B cell (primary cell): ENCODE data around the gene PLEKHA7. TPM values are rescaled to one million over a fixed set of nuclear protein-coding genes. Genes with fewer than 3 reads are reported as not detected.
"Not testable (repeated sequence)": the region's sequence is repeated elsewhere in the genome, so short reads cannot be mapped to it uniquely, and the experiment has no call there.

Source experiments
- ATAC-seq: fragments of 200-7000 bp; cut with Tn5 transposase; one replicate; pipeline ENCODE4 v1.10.0; 2021; ENCODE audit warnings: low read depth, mild to moderate bottlenecking, moderate number of reproducible peaks, moderate library complexity
- CTCF ChIA-PET: fragments of 350-600 bp; sonication (Branson Sonifier 250); formaldehyde crosslinking; loops from one replicate; lab custom pipeline; 2021; ENCODE audit warnings: antibody characterized with exemption, inconsistent platforms; lab: Charles Lee
- POLR2A ChIA-PET: fragments of 350-600 bp; sonication (Branson Sonifier 250); formaldehyde crosslinking; loops from one replicate; lab custom pipeline; 2021; ENCODE audit warnings: antibody characterized with exemption; lab: Charles Lee
- DNase-seq: peaks from one replicate; pipeline ENCODE4 v3.0.0; 2013
- H2AFZ ChIP-seq: 2 replicates; pipeline ENCODE4 v1.6.1; 2012; ENCODE audit warnings: mild to moderate bottlenecking, low read depth, low read length; ENCODE audit not compliant: insufficient read depth, poor library complexity, severe bottlenecking
- H3K27ac ChIP-seq, 2 donors: 1 replicate in 1 of 2; 2 replicates in 1 of 2; pipeline ENCODE4 v1.5.1; 2012 to 2013; ENCODE audit warnings: low read length in 2 of 2, mild to moderate bottlenecking in 2 of 2, moderate library complexity in 1 of 2
- H3K27me3 ChIP-seq, 4 experiments: fragments of 200-600 bp in 1 of 4; sonication (generic) in 1 of 4; replicated peaks in 1 of 4; 1 replicate in 2 of 4; 2 replicates in 2 of 4; pipeline versions ENCODE4 v1.6.1 to v1.7.0; 2013 to 2016; ENCODE audit warnings: low read length in 3 of 4, mild to moderate bottlenecking in 2 of 4, mixed read lengths in 1 of 4, moderate library complexity in 1 of 4; ENCODE audit not compliant: insufficient read depth in 4 of 4, control insufficient read depth in 3 of 4; ENCODE audit errors: control extremely low read depth in 1 of 4
- H3K36me3 ChIP-seq, 2 experiments: replicated peaks in 1 of 2; 1 replicate in 1 of 2; 2 replicates in 1 of 2; pipeline versions ENCODE4 v1.6.1 to v1.7.1; 2013; ENCODE audit warnings: low read length in 1 of 2; ENCODE audit not compliant: insufficient read depth in 2 of 2, control insufficient read depth in 1 of 2; ENCODE audit errors: control extremely low read depth in 1 of 2, extremely low read depth in 1 of 2
- H3K4me1 ChIP-seq, 2 donors: fragments of 200-600 bp in 1 of 2; sonication (generic) in 1 of 2; 1 replicate in 1 of 2; 2 replicates in 1 of 2; pipeline versions ENCODE4 v1.5.1 to v1.6.1; 2013 to 2017; ENCODE audit warnings: low read length in 2 of 2; ENCODE audit not compliant: control insufficient read depth in 2 of 2, insufficient read depth in 2 of 2
- H3K4me2 ChIP-seq: replicated peaks from 2 replicates; pipeline ENCODE3; 2012; ENCODE audit warnings: mild to moderate bottlenecking, low read depth, low read length; ENCODE audit not compliant: poor library complexity, severe bottlenecking
- H3K4me3 ChIP-seq, 5 experiments: fragments of 200-600 bp in 1 of 5; sonication (generic) in 1 of 5; 1 replicate in 3 of 5; 2 replicates in 2 of 5; pipeline versions ENCODE4 v1.5.1 to v1.7.0; 2011 to 2016; ENCODE audit warnings: low read length in 4 of 5, mild to moderate bottlenecking in 4 of 5, low read depth in 2 of 5, control low read depth in 1 of 5, moderate library complexity in 1 of 5; ENCODE audit not compliant: insufficient read depth in 1 of 5; ENCODE audit errors: control extremely low read depth in 1 of 5, extremely low read depth in 1 of 5
- H3K79me2 ChIP-seq: fragments of 200-600 bp; sonication (generic); one replicate; pipeline ENCODE4 v1.6.0; 2016; ENCODE audit warnings: low read length; ENCODE audit not compliant: control insufficient read depth, insufficient read depth
- H3K9ac ChIP-seq: fragments of 200-600 bp; sonication (generic); 2 replicates; pipeline ENCODE4 v1.6.1; 2017; ENCODE audit warnings: mild to moderate bottlenecking, low read length, moderate library complexity
- H3K9me3 ChIP-seq, 3 donors: one replicate each; pipeline versions ENCODE4 v1.6.1 to v1.7.1; 2013; ENCODE audit warnings: low read length in 2 of 3; ENCODE audit not compliant: control insufficient read depth in 2 of 3, insufficient read depth in 1 of 3; ENCODE audit errors: control extremely low read depth in 1 of 3
- H4K20me1 ChIP-seq: 2 replicates; pipeline ENCODE4 v1.6.0; 2012; ENCODE audit warnings: mild to moderate bottlenecking, low read length; ENCODE audit not compliant: insufficient read depth, control insufficient read depth, poor library complexity, severe bottlenecking
- H3K27ac Mint-ChIP-seq: one replicate; pipeline ENCODE4 v1.8.0; 2021; ENCODE audit warnings: mixed read lengths
- H3K27me3 Mint-ChIP-seq: one replicate; pipeline ENCODE4 v1.8.0; 2021; ENCODE audit warnings: mixed read lengths
- H3K4me1 Mint-ChIP-seq: one replicate; pipeline ENCODE4 v1.8.0; 2021; ENCODE audit warnings: mixed read lengths
- H3K4me3 Mint-ChIP-seq: one replicate; pipeline ENCODE4 v1.8.0; 2021; ENCODE audit warnings: mixed read lengths
- H3K9me3 Mint-ChIP-seq: one replicate; pipeline ENCODE4 v1.8.0; 2022; ENCODE audit warnings: mixed read lengths; ENCODE audit not compliant: insufficient read depth
- EZH2 ChIP-seq: IDR thresholded peaks from 2 replicates; pipeline ENCODE4 v1.6.1; 2012; ENCODE audit warnings: borderline replicate concordance, low read depth, mild to moderate bottlenecking, moderate library complexity, low read length; ENCODE audit not compliant: insufficient read depth, poor library complexity, severe bottlenecking
- whole genome bisulfite sequencing: methylation state at CpG from one replicate; pipeline ENCODE4 v1.1.5; 2013; ENCODE audit warnings: missing lambda C conversion rate; ENCODE audit not compliant: insufficient coverage; 5-methylcytosine and 5-hydroxymethylcytosine counted together
- intact Hi-C: fragments of 100-400 bp; cut with micrococcal nuclease; formaldehyde crosslinking; loops from one replicate; pipeline ENCODE4 v1.10.0; 2022
- polyA plus RNA-seq: library from polyadenylated mRNA; depleted of rRNA; stranded (reverse); fragments of >200 nt; gene quantifications from 2 replicates; pipeline ENCODE4 v1.2.3, GENCODE V29; 2012
- total RNA-seq, 2 donors: library from RNA; stranded (reverse); fragments of 120-200 nt in 1 of 2; gene quantifications; 1 replicate in 1 of 2; 2 replicates in 1 of 2; pipeline versions ENCODE4 v1.2.3 to v1.2.4, GENCODE V29; 2013 to 2022
- TF ChIP-seq, protein P1 (sequence below): fragments of 200-600 bp; IDR thresholded peaks from one replicate; pipeline ENCODE4 v1.8.0; 2022; ENCODE audit warnings: antibody characterized with exemption, mild to moderate bottlenecking

Gene PLEKHA7
- total and polyA plus RNA-seq, 2 donors (not counting 1 experiment from before 2014, with no cell fraction given) = 1.7 to 8.2 TPM

DNA sequence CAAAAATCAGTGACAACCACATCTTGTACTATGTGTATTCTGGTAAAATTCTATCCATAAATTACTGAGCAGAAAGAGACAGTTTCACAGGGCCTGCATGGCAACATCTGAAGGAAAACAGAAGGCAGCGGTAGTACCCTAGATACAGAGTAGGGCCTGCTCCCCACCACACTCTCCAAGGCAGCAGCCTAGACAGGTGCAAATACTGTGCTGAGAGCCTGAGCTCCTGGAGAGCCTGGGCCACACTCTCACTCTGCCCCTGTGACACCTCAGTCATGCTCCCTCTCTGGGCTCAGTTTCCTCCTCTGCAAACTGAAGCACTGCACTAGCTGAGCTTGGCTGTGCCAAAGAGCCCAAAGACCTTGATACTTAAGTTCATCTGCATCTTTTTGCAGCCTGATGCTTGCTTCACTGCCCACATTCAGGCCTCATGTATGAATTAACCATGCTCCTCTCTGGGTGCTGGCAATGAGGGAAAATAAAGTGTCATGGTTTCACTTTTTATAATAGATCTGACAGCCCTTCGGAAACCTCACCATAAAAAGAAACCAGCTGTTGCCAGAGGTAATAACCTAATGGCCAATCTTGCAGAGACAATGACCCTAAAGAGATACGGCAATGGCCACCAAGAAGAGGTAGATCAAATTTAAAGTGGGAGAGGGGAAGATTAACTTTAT is 104.7 kb downstream of the PLEKHA7 start:
- Histone ChIP-seq H3K27me3 (no peaks in the 10 kb centered on the region), H3K4me2 (no peak overlapping the region), H3K9me3 (no peaks in the 10 kb centered on the region), H2AFZ (no peak overlapping the region), H3K4me1 (peaks cover 0 to 6% of the 10 kb centered on the region in 2 donors), H3K36me3 (no peaks in the 10 kb centered on the region), H4K20me1 (no peaks in the 10 kb centered on the region), H3K79me2 (no peaks in the 10 kb centered on the region), H3K4me3 (no peak overlapping the region), H3K27ac (no peak overlapping the region), H3K9ac (no peak overlapping the region)
- Mint-ChIP-seq H3K27me3 (no peaks in the 10 kb centered on the region), H3K4me3 (no peak overlapping the region), H3K9me3 (no peaks in the 10 kb centered on the region), H3K27ac (no peak overlapping the region), H3K4me1 (peaks cover 5% of the 10 kb centered on the region)
- TF ChIP-seq, protein P1, sequence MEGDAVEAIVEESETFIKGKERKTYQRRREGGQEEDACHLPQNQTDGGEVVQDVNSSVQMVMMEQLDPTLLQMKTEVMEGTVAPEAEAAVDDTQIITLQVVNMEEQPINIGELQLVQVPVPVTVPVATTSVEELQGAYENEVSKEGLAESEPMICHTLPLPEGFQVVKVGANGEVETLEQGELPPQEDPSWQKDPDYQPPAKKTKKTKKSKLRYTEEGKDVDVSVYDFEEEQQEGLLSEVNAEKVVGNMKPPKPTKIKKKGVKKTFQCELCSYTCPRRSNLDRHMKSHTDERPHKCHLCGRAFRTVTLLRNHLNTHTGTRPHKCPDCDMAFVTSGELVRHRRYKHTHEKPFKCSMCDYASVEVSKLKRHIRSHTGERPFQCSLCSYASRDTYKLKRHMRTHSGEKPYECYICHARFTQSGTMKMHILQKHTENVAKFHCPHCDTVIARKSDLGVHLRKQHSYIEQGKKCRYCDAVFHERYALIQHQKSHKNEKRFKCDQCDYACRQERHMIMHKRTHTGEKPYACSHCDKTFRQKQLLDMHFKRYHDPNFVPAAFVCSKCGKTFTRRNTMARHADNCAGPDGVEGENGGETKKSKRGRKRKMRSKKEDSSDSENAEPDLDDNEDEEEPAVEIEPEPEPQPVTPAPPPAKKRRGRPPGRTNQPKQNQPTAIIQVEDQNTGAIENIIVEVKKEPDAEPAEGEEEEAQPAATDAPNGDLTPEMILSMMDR = no peak
- no peak for TF ChIP-seq EZH2
- intact Hi-C loops = no loop called here
- 94% methylated on average over 2 of the region's 3 CpGs for WGBS
- DNase-seq (no peak), ATAC-seq (no peak)
- ChIA-PET POLR2A (no interaction called here), CTCF (no interaction called here)

DNA sequence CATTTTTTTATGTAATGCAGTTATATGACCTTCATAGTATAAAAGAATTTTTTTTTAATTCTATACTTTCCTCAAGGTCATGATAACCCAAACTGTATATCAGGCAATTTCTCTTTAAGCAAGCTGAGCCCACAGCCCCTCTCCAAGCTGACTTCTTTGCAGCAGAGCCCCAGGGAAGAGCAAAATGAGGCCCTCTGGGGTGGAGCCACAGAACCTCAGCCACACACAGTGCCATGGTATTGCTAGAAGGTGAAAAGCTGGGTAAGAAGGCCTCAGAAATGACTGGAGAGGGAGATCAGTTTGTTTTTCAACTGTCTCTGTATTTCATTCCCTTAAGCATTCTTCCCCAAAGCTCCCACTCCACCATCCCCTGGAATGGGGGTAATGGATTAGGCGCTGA is 108.8 kb downstream of the PLEKHA7 start:
- Mint-ChIP-seq H3K27me3 (no peaks in the 10 kb centered on the region), H3K27ac (no peak overlapping the region), H3K4me1 (peaks cover 35% of the 10 kb centered on the region), H3K9me3 (no peaks in the 10 kb centered on the region), H3K4me3 (no peak overlapping the region)
- no peak for ATAC-seq
- no peaks in the 10 kb centered on the region for H3K27me3 ChIP-seq
- no peak overlapping the region for H3K4me3 ChIP-seq
- ChIA-PET POLR2A (no interaction called here), CTCF (no interaction called here)
- H3K27ac ChIP-seq = no peak overlapping the region
- no peak for DNase-seq
- no peaks in the 10 kb centered on the region for H3K36me3 ChIP-seq
- intact Hi-C loops = no loop called here
- WGBS = no CpG with 5 or more reads among the region's 1 CpG
- no peak overlapping the region for H3K9ac ChIP-seq
- no peak overlapping the region for H3K4me2 ChIP-seq
- TF ChIP-seq EZH2 = no peak
- TF ChIP-seq, protein P1 = no peak
- no peaks in the 10 kb centered on the region for H3K9me3 ChIP-seq
- H4K20me1 ChIP-seq = no peaks in the 10 kb centered on the region
- no peaks in the 10 kb centered on the region for H3K79me2 ChIP-seq
- H3K4me1 ChIP-seq = peaks cover 22 to 31% of the 10 kb centered on the region in 2 donors
- no peak overlapping the region for H2AFZ ChIP-seq

DNA sequence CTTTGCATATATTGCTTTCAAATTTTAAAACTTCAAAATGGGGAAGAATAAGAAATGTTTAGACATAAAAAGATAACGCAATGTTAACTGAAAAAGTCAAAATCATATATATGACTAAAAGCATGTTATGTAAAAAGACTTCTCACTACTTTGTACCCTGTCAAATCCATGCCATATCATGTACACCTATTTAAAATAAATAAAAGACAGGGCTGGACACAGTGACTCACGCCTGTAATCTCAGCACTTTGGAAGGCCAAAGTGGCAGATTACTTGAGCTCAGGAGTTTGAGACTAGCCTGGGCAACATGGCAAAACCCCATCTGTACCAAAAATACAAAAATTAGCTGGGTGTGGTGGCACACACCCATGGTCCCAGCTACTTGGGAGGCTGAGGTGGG is 109.5 kb downstream of the PLEKHA7 start:
- POLR2A ChIA-PET, H3K4me3 Mint-ChIP-seq, H3K27me3 ChIP-seq, H3K9me3 Mint-ChIP-seq, H4K20me1 ChIP-seq, H3K4me2 ChIP-seq, H3K79me2 ChIP-seq, H3K36me3 ChIP-seq, H3K27me3 Mint-ChIP-seq, DNase-seq, H3K27ac ChIP-seq, ATAC-seq, H2AFZ ChIP-seq, H3K4me3 ChIP-seq, CTCF ChIA-PET, H3K27ac Mint-ChIP-seq, H3K9ac ChIP-seq, intact Hi-C loops, H3K9me3 ChIP-seq: not testable (repeated sequence)
- H3K4me1 ChIP-seq = peaks cover 22 to 31% of the 10 kb centered on the region in 2 donors
- H3K4me1 Mint-ChIP-seq = peaks cover 34% of the 10 kb centered on the region
- 100% methylated on average over 1 of the region's 2 CpGs for WGBS
